ENCODE results near the gene SARM1. TPM values are rescaled to one million over a fixed set of nuclear protein-coding genes. Genes with fewer than 3 reads are reported as not detected.
A peak's percentile ranks its signal among the peaks of the same experiment; 100 is the strongest.
"Not testable (repeated sequence)": the region's sequence is repeated elsewhere in the genome, so short reads cannot be mapped to it uniquely, and the experiment has no call there.

SARM1 gene
- total and polyA plus RNA-seq, 5 donors: 4.0 to 8.9 (median 6.3) TPM

DNA sequence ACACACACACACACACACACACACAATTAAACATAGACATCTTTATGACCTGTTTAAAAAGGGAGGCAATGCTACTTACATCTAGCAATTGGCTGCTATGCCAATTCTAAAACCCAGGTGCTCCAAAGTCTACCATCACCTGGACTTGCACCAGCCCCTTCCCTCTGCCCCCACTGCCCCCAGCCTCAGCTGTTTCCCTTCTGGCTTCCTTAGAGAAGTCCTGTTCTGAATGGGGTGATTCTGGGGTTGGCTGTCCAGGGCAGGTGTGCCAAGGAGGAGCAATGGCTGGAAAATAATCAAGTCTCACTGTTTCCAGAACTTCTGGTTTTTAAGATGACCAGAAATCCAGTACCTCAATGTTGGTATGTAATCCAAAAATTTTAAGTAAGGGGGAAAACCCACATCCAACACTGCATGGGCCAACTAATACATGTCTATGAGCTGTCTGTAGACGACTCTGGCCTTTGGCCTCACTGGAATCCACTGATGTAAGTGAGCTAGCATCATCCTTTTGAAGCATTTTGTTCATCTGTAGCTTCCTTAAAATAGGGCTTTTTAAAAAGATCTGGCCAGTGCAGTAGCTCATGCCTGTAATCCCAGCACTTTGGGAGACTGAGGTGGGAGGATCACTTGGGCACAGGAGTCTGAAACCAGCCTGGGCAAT, 38.3 kb upstream of the SARM1 start:
- H3K9me3 ChIP-seq (ENCODE audit: control insufficient read depth, low read length): no peaks in the 10 kb centered on the region
- H3K27ac ChIP-seq (ENCODE audit: low read length): no peak overlapping the region
- DNase-seq: no peak
- intact Hi-C loops (cut with DNase I): no loop called here
- H3K27me3 ChIP-seq (ENCODE audit: control insufficient read depth, insufficient read depth): no peaks in the 10 kb centered on the region
- H3K4me1 ChIP-seq (ENCODE audit: control insufficient read depth, insufficient read depth, low read length): peaks cover 11% of the 10 kb centered on the region
- H3K4me3 ChIP-seq (ENCODE audit: low read length): no peak overlapping the region
- no peak for ATAC-seq
- WGBS: 50% methylated on average over 1 of the region's 1 CpG

DNA sequence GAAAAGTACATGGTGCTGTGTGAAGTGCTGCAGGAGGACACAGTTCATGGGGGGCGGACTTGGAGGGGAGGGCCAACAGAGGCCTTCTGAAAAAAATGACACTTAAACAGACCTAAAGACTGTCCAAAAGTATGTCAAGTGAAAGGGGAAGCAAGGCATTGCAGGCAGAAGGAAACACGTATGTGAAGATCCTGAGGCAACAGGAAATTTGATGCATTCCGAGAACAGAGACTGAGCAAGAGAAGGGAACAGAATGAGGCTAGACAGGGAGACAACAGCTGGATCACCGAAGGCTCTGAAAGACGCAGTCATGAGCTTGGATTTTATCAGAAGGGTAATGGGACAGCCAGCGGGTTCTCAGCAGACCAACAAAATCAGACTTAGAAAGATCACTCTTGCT, 37.3 kb upstream of the SARM1 start:
- no peaks in the 10 kb centered on the region for H3K9me3 ChIP-seq (ENCODE audit: control insufficient read depth, low read length)
- peak overlapping the region; percentile 63 for H3K4me3 ChIP-seq (ENCODE audit: low read length)
- ATAC-seq (no peak), DNase-seq (no peak)
- H3K27me3 ChIP-seq (ENCODE audit: control insufficient read depth, insufficient read depth): no peaks in the 10 kb centered on the region
- intact Hi-C loops (cut with DNase I): no loop called here
- 44% methylated on average over 6 of the region's 6 CpGs for WGBS
- peaks cover 11% of the 10 kb centered on the region for H3K4me1 ChIP-seq (ENCODE audit: control insufficient read depth, insufficient read depth, low read length)
- no peak overlapping the region for H3K27ac ChIP-seq (ENCODE audit: low read length)

DNA sequence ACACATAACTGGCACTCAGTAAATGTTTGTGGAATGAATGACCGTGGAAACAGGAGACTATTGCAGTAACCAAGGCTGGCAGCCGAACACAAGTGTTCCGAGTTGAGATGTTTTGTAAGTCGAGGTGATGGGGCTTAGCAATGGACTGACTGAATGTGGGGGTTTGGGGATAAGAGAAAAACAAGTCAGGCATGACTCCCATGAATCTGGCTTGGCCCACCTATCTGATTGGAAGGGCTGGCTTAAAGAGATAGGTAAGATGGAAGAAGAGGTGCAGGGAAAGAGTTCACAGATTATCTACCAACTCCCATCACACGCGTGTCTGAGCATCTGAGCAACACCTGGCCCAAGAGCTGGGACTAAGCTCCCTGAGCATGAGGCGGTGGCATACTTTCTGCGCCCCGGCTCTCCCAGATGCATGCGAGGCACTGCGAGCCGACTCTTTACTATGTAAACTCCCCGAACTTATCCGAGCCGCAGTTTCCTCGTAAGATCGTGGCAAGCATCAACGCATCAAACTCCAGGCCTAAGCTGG, 36.8 kb upstream of the SARM1 start:
- no peaks in the 10 kb centered on the region for H3K27me3 ChIP-seq (ENCODE audit: control insufficient read depth, insufficient read depth)
- ATAC-seq: no peak
- WGBS: 7% methylated on average over 18 of the region's 18 CpGs
- peaks cover 11% of the 10 kb centered on the region for H3K4me1 ChIP-seq (ENCODE audit: control insufficient read depth, insufficient read depth, low read length)
- peak overlapping the region; percentile 63 for H3K4me3 ChIP-seq (ENCODE audit: low read length)
- H3K27ac ChIP-seq (ENCODE audit: low read length): peak overlapping the region; percentile 50
- intact Hi-C loops (cut with DNase I): no loop called here
- DNase-seq: no peak
- H3K9me3 ChIP-seq (ENCODE audit: control insufficient read depth, low read length): no peaks in the 10 kb centered on the region

DNA sequence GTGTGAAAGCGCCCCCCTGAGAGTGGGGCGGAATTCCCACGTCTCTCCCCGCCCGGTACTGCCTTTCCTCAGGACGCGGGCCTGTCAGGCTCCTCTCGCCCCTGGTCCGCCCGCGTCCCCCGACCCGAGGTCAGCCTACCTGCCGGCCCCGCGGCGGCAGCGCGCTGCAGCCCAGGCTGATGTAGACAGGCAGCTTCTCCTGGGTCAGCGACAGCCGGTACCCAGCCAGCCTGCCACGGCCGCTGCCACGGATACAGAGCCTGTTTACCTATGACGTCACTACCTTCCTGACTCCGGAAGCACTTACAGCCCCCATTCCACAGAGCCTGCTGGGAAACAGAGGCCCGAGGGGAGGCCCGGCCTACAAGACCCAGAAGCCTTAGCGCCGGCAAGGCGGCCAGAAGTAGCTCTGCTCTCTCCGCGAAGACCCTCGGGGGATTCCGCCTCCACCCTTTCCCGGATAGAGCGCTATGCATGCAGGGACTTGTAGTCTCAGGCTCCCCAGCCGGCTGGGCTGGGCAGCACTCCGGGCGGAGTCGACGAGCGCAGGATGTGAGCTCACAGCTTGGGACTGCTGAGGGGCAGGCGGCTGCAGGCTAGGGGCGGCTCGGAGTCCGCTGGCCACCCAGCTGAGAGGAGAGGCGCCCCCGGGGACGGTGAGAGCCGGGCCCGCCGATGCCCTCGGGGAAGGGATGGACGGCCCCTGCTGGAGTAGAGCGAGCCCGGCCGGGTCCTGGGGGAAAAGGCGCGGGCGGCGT, 36.1 kb upstream of the SARM1 start, which contains the start of the genes IFT20 and TNFAIP1:
IFT20 (minus strand) TSS at position 272 of the 758 bp plus-strand sequence. CDS start 3,487 bp downstream, outside the sequence.
TNFAIP1 (plus strand) TSS at position 561 of the 758 bp plus-strand sequence. CDS start 3,761 bp downstream, outside the sequence.
- under 1% methylated on average over 62 of the region's 62 CpGs for WGBS
- H3K4me3 ChIP-seq (ENCODE audit: low read length): peak within 1 kb of the TSS; percentile 95
- ATAC-seq (peak; percentile 93 to 98), DNase-seq (peak; percentile 100)
- H3K4me1 ChIP-seq (ENCODE audit: control insufficient read depth, insufficient read depth, low read length): peaks cover 11% of the 10 kb centered on the region
- no peaks in the 10 kb centered on the region for H3K9me3 ChIP-seq (ENCODE audit: control insufficient read depth, low read length)
- intact Hi-C loops (cut with DNase I): no loop called here
- H3K27me3 ChIP-seq (ENCODE audit: control insufficient read depth, insufficient read depth): no peaks in the 10 kb centered on the region
- H3K27ac ChIP-seq (ENCODE audit: low read length): peak within 1 kb of the TSS; percentile 98

DNA sequence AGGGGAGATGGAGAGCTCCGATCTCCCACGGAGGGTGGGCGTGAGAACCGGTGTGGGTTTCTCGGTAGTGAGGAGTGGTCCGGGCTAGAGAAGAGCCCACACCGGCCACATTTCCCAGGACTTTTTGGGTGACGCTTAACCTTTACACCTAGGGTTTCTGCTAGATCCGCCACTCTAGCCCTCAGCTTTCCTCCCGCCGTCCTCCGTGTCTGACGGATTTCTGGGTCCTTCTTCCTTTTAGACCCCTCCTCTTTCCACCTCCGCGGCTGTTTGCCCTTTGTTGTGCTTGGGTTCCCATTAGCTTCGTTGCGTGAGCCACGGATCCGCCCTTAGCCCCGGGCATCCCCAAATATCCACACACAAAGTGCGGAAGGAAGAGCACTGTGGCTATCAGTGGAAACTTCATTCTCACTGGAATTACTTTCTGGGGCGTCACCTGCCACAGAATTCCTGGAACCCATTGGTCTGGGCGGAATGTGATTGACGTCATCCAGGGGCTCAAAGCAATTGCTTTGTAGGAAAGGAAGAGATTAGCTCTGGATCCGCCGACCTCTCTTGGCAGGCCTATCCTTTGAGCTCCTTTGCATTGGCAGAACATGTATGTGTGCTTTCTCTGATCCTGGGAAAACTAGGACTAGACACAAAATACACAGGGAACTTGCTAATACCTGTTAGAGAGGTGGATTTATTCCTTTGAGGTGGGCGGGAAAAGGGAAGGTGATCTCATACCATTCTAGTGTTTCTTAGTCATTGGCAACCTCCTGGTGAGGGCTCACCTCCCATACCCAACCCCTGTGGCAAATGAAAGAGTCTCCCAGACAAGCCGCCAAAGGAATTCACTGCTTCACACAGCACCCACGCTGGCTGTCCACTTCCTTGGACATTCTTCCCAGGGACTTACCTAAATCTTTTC, 35.3 kb upstream of the SARM1 start:
- intact Hi-C loops (cut with DNase I): no loop called here
- 5% methylated on average over 29 of the region's 29 CpGs for WGBS
- peak; percentile 22 to 73 for ATAC-seq
- Histone ChIP-seq H3K9me3 (ENCODE audit: control insufficient read depth, low read length) (no peaks in the 10 kb centered on the region), H3K4me3 (ENCODE audit: low read length) (peak overlapping the region; percentile 95), H3K27ac (ENCODE audit: low read length) (peak overlapping the region; percentile 98), H3K27me3 (ENCODE audit: control insufficient read depth, insufficient read depth) (no peaks in the 10 kb centered on the region), H3K4me1 (ENCODE audit: control insufficient read depth, insufficient read depth, low read length) (peaks cover 11% of the 10 kb centered on the region)
- DNase-seq: peak; percentile 79 to 87 (median 81)

DNA sequence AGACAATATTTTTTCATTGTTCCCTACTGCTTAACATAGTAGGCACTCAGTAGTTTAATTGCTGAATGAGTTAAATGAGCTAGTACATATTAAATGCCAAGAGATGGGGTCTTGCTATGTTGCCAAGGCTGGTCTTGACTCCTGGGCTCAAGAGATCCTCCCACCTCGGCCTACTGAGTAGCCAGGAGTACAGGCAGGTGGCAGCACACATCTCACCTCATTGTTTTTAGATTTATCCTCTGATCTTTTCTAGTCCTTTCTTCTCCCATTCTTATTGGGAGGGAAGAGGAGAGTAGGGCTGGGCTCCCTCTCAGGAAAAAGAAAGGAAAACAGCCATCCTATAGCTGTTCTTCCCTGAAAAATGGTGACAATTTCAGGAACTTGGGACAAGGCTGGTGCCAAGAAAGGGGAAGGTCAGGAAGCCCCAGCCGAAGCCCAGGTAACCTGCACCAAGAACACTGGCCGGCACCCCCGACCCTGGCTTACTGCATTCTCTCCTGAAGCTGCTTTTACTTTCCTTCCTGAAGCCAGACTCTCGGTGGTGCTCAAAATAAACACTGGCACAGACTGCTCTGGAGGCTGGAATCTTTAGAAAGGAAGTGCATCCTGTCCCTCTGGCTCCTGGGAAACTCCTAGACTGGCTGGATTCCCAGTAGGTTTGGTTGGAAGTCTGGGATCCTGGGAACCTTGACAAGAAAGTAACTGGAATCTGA, 33.3 kb upstream of the SARM1 start:
- H3K27me3 ChIP-seq (ENCODE audit: control insufficient read depth, insufficient read depth): no peaks in the 10 kb centered on the region
- peaks cover 11% of the 10 kb centered on the region for H3K4me1 ChIP-seq (ENCODE audit: control insufficient read depth, insufficient read depth, low read length)
- DNase-seq (peak in 1 of 3 donors; percentile 64), ATAC-seq (peak in 1 of 2 donors; percentile 5)
- peak overlapping the region; percentile 8 for H3K4me3 ChIP-seq (ENCODE audit: low read length)
- 55% methylated on average over 5 of the region's 5 CpGs for WGBS
- no peaks in the 10 kb centered on the region for H3K9me3 ChIP-seq (ENCODE audit: control insufficient read depth, low read length)
- intact Hi-C loops (cut with DNase I): no loop called here
- peak overlapping the region; percentile 81 for H3K27ac ChIP-seq (ENCODE audit: low read length)

DNA sequence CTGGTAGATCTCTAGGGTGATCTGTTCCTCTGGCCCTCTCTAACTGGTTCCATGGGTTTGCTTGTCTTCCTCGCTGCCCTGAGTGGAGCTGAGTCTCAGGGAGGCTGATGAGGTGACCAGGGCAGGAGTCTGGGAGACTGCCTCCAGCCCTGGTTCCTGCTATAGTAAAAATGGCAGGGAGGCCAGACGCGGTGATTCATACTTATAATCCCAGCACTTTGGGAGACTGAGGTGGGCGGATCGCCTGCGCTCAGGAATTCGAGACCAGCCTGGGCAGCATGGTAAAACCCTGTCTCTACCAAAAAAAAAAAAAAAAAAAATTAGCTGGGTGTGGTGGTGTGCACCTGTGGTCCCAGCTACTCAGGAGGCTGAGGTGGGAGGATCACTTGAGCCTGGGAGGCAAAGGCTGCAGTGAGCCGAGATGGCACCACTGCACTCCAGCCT, 32.7 kb upstream of the SARM1 start:
- Histone ChIP-seq H3K27ac (ENCODE audit: low read length) (peak overlapping the region; percentile 81), H3K4me1 (ENCODE audit: control insufficient read depth, insufficient read depth, low read length) (peaks cover 11% of the 10 kb centered on the region)
- DNase-seq; H3K27me3 ChIP-seq (ENCODE audit: control insufficient read depth, insufficient read depth); H3K4me3 ChIP-seq (ENCODE audit: low read length); ATAC-seq; H3K9me3 ChIP-seq (ENCODE audit: control insufficient read depth, low read length); intact Hi-C loops (cut with DNase I): not testable (repeated sequence)
- 78% methylated on average over 8 of the region's 8 CpGs for WGBS

DNA sequence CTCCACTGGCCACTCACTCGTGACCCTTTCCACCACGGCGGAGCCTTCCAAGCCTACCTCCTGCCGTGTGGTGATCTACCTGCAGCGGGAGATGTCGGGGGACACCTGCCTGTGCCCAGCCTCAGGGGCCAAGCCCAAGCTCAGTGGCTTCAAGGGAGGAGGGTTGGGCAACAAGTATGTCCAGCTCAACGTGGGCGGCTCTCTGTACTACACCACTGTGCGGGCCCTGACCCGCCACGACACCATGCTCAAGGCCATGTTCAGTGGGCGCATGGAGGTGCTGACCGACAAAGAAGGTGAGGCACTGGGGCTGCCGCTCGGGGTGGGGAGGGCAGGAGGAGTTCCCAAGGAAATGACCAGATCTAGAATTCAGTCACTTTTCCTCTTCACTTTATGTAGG, 32.1 kb upstream of the SARM1 start:
- intact Hi-C loops (cut with DNase I): no loop called here
- DNase-seq (no peak), ATAC-seq (no peak)
- H3K4me3 ChIP-seq (ENCODE audit: low read length): no peak overlapping the region
- H3K27ac ChIP-seq (ENCODE audit: low read length): no peak overlapping the region
- 88% methylated on average over 15 of the region's 15 CpGs for WGBS
- no peaks in the 10 kb centered on the region for H3K27me3 ChIP-seq (ENCODE audit: control insufficient read depth, insufficient read depth)
- peaks cover 7% of the 10 kb centered on the region for H3K4me1 ChIP-seq (ENCODE audit: control insufficient read depth, insufficient read depth, low read length)
- H3K9me3 ChIP-seq (ENCODE audit: control insufficient read depth, low read length): no peaks in the 10 kb centered on the region

DNA sequence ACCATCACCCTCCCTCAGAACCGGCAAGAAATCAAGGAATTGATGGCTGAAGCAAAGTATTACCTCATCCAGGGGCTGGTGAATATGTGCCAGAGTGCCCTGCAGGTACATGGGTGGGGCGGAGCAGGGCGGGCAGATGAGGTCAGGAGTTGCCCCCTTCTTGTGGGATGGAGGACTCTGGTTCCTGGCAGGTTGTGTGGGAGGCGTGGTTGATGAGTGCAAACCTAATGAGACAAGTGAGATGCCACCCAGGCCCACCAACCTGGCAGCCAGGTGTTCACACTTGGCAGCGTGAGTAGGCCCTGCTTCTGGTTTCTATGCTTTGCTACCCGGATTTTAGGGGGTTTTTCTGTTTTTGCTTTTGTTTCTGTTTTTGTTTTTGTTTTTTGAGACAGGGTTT, 31.1 kb upstream of the SARM1 start:
- Histone ChIP-seq H3K4me1 (ENCODE audit: control insufficient read depth, insufficient read depth, low read length) (peaks cover 5% of the 10 kb centered on the region), H3K4me3 (ENCODE audit: low read length) (no peak overlapping the region), H3K27me3 (ENCODE audit: control insufficient read depth, insufficient read depth) (no peaks in the 10 kb centered on the region), H3K27ac (ENCODE audit: low read length) (no peak overlapping the region), H3K9me3 (ENCODE audit: control insufficient read depth, low read length) (no peaks in the 10 kb centered on the region)
- ATAC-seq: no peak
- intact Hi-C loops (cut with DNase I): no loop called here
- DNase-seq: no peak
- WGBS: 89% methylated on average over 6 of the region's 6 CpGs

DNA sequence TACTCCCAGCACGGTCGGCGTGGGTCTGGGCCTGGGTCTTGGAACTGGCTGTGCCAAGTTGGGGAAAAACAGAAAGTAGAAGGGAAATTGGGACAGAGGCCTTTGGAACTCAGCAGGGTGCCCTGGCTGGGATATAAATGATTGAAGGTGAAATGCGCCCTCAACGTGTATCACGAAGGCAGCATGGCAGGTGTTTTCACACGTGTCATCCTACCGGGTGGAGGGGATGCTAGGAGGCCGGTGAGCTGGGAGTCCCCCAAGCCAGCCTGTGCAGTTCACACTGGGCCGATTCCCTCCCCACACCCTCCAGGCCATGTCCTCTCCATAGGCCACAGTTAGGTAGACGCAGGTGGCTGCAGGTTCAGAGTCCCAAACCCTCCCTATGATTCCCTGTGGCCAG, 30.0 kb upstream of the SARM1 start:
- Histone ChIP-seq H3K4me1 (ENCODE audit: control insufficient read depth, insufficient read depth, low read length) (peaks cover 5% of the 10 kb centered on the region), H3K4me3 (ENCODE audit: low read length) (no peak overlapping the region), H3K27ac (ENCODE audit: low read length) (no peak overlapping the region), H3K27me3 (ENCODE audit: control insufficient read depth, insufficient read depth) (no peaks in the 10 kb centered on the region), H3K9me3 (ENCODE audit: control insufficient read depth, low read length) (no peaks in the 10 kb centered on the region)
- intact Hi-C loops (cut with DNase I): no loop called here
- DNase-seq: no peak
- WGBS: 89% methylated on average over 11 of the region's 11 CpGs
- ATAC-seq: no peak

All from right cardiac atrium (tissue), 5 donors.